ENCODE data around the gene FTSJ3. TPM values are rescaled to one million over a fixed set of nuclear protein-coding genes. Genes with fewer than 3 reads are reported as not detected.
A peak's percentile ranks its signal among the peaks of the same experiment; 100 is the strongest.

The FTSJ3 gene
- total RNA-seq, 2 experiments from 2014 or later: 47.6 to 51.1 TPM

GRCh38 chr17:63773272-63774140 is 54.0 kb downstream of the FTSJ3 start, which contains the start of gene CCDC47:
Gene CCDC47, minus strand, starts transcription at chr17:63773597. Its CDS starts 7,422 bp downstream, at chr17:63766175.
- no peaks in the 10 kb centered on the region for H3K27me3 ChIP-seq (ENCODE audit: control insufficient read depth in 1 of 2, insufficient read depth in 2 of 2, low read length in 2 of 2)
- Mint-ChIP-seq H3K4me1 (ENCODE audit: low read depth) (peaks cover 71% of the 10 kb centered on the region), H3K4me3 (peak within 1 kb of the TSS; percentile 99), H3K27me3 (no peaks in the 10 kb centered on the region), H3K27ac (peak within 1 kb of the TSS; percentile 97), H3K9me3 (no peaks in the 10 kb centered on the region), H3K36me3 (ENCODE audit: low read depth) (peaks cover 52% of the 10 kb centered on the region)
- H3K9me3 ChIP-seq (ENCODE audit: control insufficient read depth in 1 of 2, insufficient read depth in 1 of 2, low read length in 2 of 2): no peaks in the 10 kb centered on the region
- peak within 1 kb of the TSS; percentile 94 to 98 for H3K27ac ChIP-seq (ENCODE audit: low read depth in 1 of 2, low read length in 2 of 2)
- H3K4me3 ChIP-seq (ENCODE audit: low read length): peak within 1 kb of the TSS; percentile 67
- TF ChIP-seq CTCF (IDR thresholded peaks at IDR 0.05): no peak
- H3K36me3 ChIP-seq (ENCODE audit: insufficient read depth, low read length): peaks cover 20% of the 10 kb centered on the region
- intact Hi-C loops (cut with DNase I, micrococcal nuclease): loop anchor here (1.0 to 10.0 kb wide), 11 partner anchors 31 to 721 kb away; partner anchors contain the start of genes FTSJ3 (in 2 of the 2), PSMC5 (in 2 of the 2), DCAF7 (in 1 of the 2) and ICAM2 (in 1 of the 2)
- ATAC-seq (ENCODE audit: poor library complexity) (peak; percentile 80), DNase-seq (peak; percentile 94 to 100 (median 98))
- CTCF ChIA-PET: interaction anchor here (1.3 to 3.3 kb wide), 4 partner anchors 64 to 75 kb away, joined by 5 to 11 read pairs (median 7); no protein-coding TSS in a partner anchor
- H3K4me1 ChIP-seq (ENCODE audit: insufficient read depth, low read length): peaks cover 57% of the 10 kb centered on the region
- POLR2A ChIA-PET: interaction anchor here (0.6 to 6.2 kb wide), 43 partner anchors 10 to 736 kb away, joined by 3 to 276 read pairs (median 5); partner anchors contain the start of genes CEP95, DCAF7, DDX5 and FTSJ3

GRCh38 chr17:63772801-63773271 is 54.6 kb downstream of the FTSJ3 start:
- peak overlapping the region; percentile 67 for H3K4me3 ChIP-seq (ENCODE audit: low read length)
- TF ChIP-seq CTCF (IDR thresholded peaks at IDR 0.05): no peak
- Mint-ChIP-seq H3K9me3 (no peaks in the 10 kb centered on the region), H3K27ac (peak overlapping the region; percentile 97), H3K27me3 (no peaks in the 10 kb centered on the region), H3K4me1 (ENCODE audit: low read depth) (peaks cover 67% of the 10 kb centered on the region), H3K36me3 (ENCODE audit: low read depth) (peaks cover 52% of the 10 kb centered on the region), H3K4me3 (peak overlapping the region; percentile 99)
- POLR2A ChIA-PET: interaction anchor here (1.0 to 6.2 kb wide), 30 partner anchors 10 to 737 kb away, joined by 3 to 276 read pairs (median 8); partner anchors contain the start of genes CEP95, DCAF7, DDX5 and FTSJ3
- H3K27ac ChIP-seq (ENCODE audit: low read depth in 1 of 2, low read length in 2 of 2): peak overlapping the region; percentile 94 to 98
- peak in 4 of 14 experiments; percentile 5 to 45 (median 24) for DNase-seq
- peaks cover 53% of the 10 kb centered on the region for H3K4me1 ChIP-seq (ENCODE audit: insufficient read depth, low read length)
- H3K27me3 ChIP-seq (ENCODE audit: control insufficient read depth in 1 of 2, insufficient read depth in 2 of 2, low read length in 2 of 2): no peaks in the 10 kb centered on the region
- ATAC-seq (ENCODE audit: poor library complexity): no peak
- no peaks in the 10 kb centered on the region for H3K9me3 ChIP-seq (ENCODE audit: control insufficient read depth in 1 of 2, insufficient read depth in 1 of 2, low read length in 2 of 2)
- CTCF ChIA-PET: interaction anchor here (1.3 to 3.3 kb wide), 4 partner anchors 63 to 76 kb away, joined by 5 to 11 read pairs (median 7); no protein-coding TSS in a partner anchor
- intact Hi-C loops (cut with DNase I, micrococcal nuclease): loop anchor here (1.0 to 10.0 kb wide), 11 partner anchors 31 to 722 kb away; partner anchors contain the start of genes FTSJ3 (in 2 of the 2), PSMC5 (in 2 of the 2), DCAF7 (in 1 of the 2) and ICAM2 (in 1 of the 2)
- peaks cover 20% of the 10 kb centered on the region for H3K36me3 ChIP-seq (ENCODE audit: insufficient read depth, low read length)

Other genes starting within 250 kb of the FTSJ3 start
- 10 to 100 TPM; 11.3 to 13.2 TPM for gene TACO1, start 226.8 kb downstream of the FTSJ3 start, total RNA-seq
- gene MAP3K3, start 205.2 kb downstream of the FTSJ3 start, total RNA-seq: 10 to 100 TPM; 75.8 to 78.1 TPM
- 100 to 1,000 TPM; 711 to 727 TPM for gene LIMD2, start 127.5 kb downstream of the FTSJ3 start, total RNA-seq
- gene STRADA, start 85.9 kb downstream of the FTSJ3 start, total RNA-seq: 10 to 100 TPM; 50.9 to 51.0 TPM
- gene CCDC47, start 54.1 kb downstream of the FTSJ3 start, total RNA-seq: 10 to 100 TPM; 31.0 to 31.3 TPM
- 100 to 1,000 TPM; 112 to 117 TPM for gene DDX42, start 53.5 kb downstream of the FTSJ3 start, total RNA-seq
- gene PSMC5, start 232 bp downstream of the FTSJ3 start, total RNA-seq: 10 to 100 TPM; 83.1 to 84.6 TPM
- 100 to 1,000 TPM; 102 to 111 TPM for gene SMARCD2, start 15.0 kb upstream of the FTSJ3 start, total RNA-seq
- not detected for gene CSH2, start 46.0 kb upstream of the FTSJ3 start, total RNA-seq
- not detected for gene GH2, start 54.3 kb upstream of the FTSJ3 start, total RNA-seq
- gene CSH1, start 68.9 kb upstream of the FTSJ3 start, total RNA-seq: not detected
- not detected for gene CSHL1, start 83.6 kb upstream of the FTSJ3 start, total RNA-seq
- not detected for gene GH1, start 91.2 kb upstream of the FTSJ3 start, total RNA-seq
- 1 to 10 TPM; 5.3 to 5.5 TPM for gene CD79B, start 104.7 kb upstream of the FTSJ3 start, total RNA-seq
- under 1 TPM in 1 of 2 experiments, not detected in 1; 0.03 TPM for gene SCN4A, start 145.3 kb upstream of the FTSJ3 start, total RNA-seq
- gene PRR29, start 170.7 kb upstream of the FTSJ3 start, total RNA-seq: under 1 TPM; 0.56 to 0.71 TPM
- 10 to 100 TPM; 50.6 to 54.7 TPM for gene ICAM2, start 193.0 kb upstream of the FTSJ3 start, total RNA-seq

Measured in CD4-positive, alpha-beta T cell (primary cell).